ENCODE measurements around the gene DOCK2. TPM values are rescaled to one million over a fixed set of nuclear protein-coding genes. Genes with fewer than 3 reads are reported as not detected.

DOCK2 gene
- total and polyA plus RNA-seq, 8 donors: 4.3 to 101 (median 5.3) TPM

- Histone ChIP-seq H3K36me3 (no peaks in the 10 kb centered on the region), H3K27ac (no peak overlapping the region), H3K9me3 (no peaks in the 10 kb centered on the region), H3K4me3 (no peak overlapping the region), H3K4me1 (no peaks in the 10 kb centered on the region), H3K27me3 (no peaks in the 10 kb centered on the region)
- no peak for DNase-seq
- TF ChIP-seq CTCF (IDR thresholded peaks at IDR 0.05): no peak
- no peak for ATAC-seq
- intact Hi-C loops (cut with DNase I): no loop called here
Measured at GRCh38 chr5:169860585-169860984, 223.5 kb downstream of the DOCK2 start.

GRCh38 chr5:169861433-169861832 lies 224.4 kb downstream of the DOCK2 start:
- intact Hi-C loops (cut with DNase I): no loop called here
- no peak overlapping the region for H3K4me3 ChIP-seq
- no peaks in the 10 kb centered on the region for H3K4me1 ChIP-seq
- DNase-seq (no peak), ATAC-seq (no peak)
- no peak overlapping the region for H3K27ac ChIP-seq
- H3K36me3 ChIP-seq: no peaks in the 10 kb centered on the region
- TF ChIP-seq CTCF (IDR thresholded peaks at IDR 0.05): no peak
- H3K9me3 ChIP-seq: no peaks in the 10 kb centered on the region
- no peaks in the 10 kb centered on the region for H3K27me3 ChIP-seq

- DNase-seq: no peak
- Histone ChIP-seq H3K4me1 (no peaks in the 10 kb centered on the region), H3K4me3 (no peak overlapping the region), H3K9me3 (no peaks in the 10 kb centered on the region), H3K36me3 (no peaks in the 10 kb centered on the region), H3K27ac (no peak overlapping the region), H3K27me3 (no peaks in the 10 kb centered on the region)
- no peak for TF ChIP-seq CTCF (IDR thresholded peaks at IDR 0.05)
- ATAC-seq: peak; percentile 31
- intact Hi-C loops (cut with DNase I): no loop called here
Measured at GRCh38 chr5:169861934-169862333, 224.9 kb downstream of the DOCK2 start.

- no peaks in the 10 kb centered on the region for H3K4me1 ChIP-seq
- no peaks in the 10 kb centered on the region for H3K36me3 ChIP-seq
- no peaks in the 10 kb centered on the region for H3K9me3 ChIP-seq
- DNase-seq (no peak), ATAC-seq (no peak)
- intact Hi-C loops (cut with DNase I): no loop called here
- TF ChIP-seq CTCF (IDR thresholded peaks at IDR 0.05): no peak
- no peak overlapping the region for H3K27ac ChIP-seq
- no peak overlapping the region for H3K4me3 ChIP-seq
- no peaks in the 10 kb centered on the region for H3K27me3 ChIP-seq
Measured at GRCh38 chr5:169862391-169862811, 225.3 kb downstream of the DOCK2 start.

GRCh38 chr5:169864483-169864882 lies 227.4 kb downstream of the DOCK2 start:
- no peak for DNase-seq
- Histone ChIP-seq H3K4me3 (no peak overlapping the region), H3K9me3 (no peaks in the 10 kb centered on the region), H3K36me3 (no peaks in the 10 kb centered on the region), H3K27ac (no peak overlapping the region), H3K27me3 (no peaks in the 10 kb centered on the region), H3K4me1 (no peaks in the 10 kb centered on the region)
- no peak for TF ChIP-seq CTCF (IDR thresholded peaks at IDR 0.05)
- intact Hi-C loops (cut with DNase I): no loop called here
- no peak for ATAC-seq
